Mesendoderm (in vitro differentiated cells): ENCODE data around the gene FNIP1.

ENCODE experiments used
- DNase-seq: peaks from one replicate; pipeline ENCODE4 v3.0.0; 2013
- H2AK5ac ChIP-seq: 2 replicates; pipeline ENCODE4 v1.6.1; 2013; ENCODE audit warnings: low read length, inconsistent platforms
- H2BK120ac ChIP-seq: 2 replicates; pipeline ENCODE4 v1.6.1; 2013; ENCODE audit warnings: low read depth, mild to moderate bottlenecking, low read length, moderate library complexity, mixed read lengths
- H2BK15ac ChIP-seq: replicated peaks from 2 replicates; pipeline ENCODE4 v1.6.1; 2013; ENCODE audit warnings: low read depth, mild to moderate bottlenecking, moderate library complexity
- H2BK5ac ChIP-seq: 2 replicates; pipeline ENCODE4 v1.6.1; 2013; ENCODE audit warnings: low read length, inconsistent platforms
- H3K18ac ChIP-seq: 2 replicates; pipeline ENCODE4 v1.6.1; 2013; ENCODE audit warnings: mild to moderate bottlenecking, low read length, mixed read lengths
- H3K23ac ChIP-seq: one replicate; pipeline ENCODE4 v1.6.1; 2013; ENCODE audit warnings: low read length
- H3K27ac ChIP-seq: 2 replicates; pipeline ENCODE4 v1.5.1; 2013; ENCODE audit warnings: low read depth, mild to moderate bottlenecking, inconsistent platforms, low read length, moderate library complexity
- H3K27me3 ChIP-seq: 2 replicates; pipeline ENCODE4 v1.6.1; 2013; ENCODE audit warnings: low read length, control low read depth, mild to moderate bottlenecking, inconsistent platforms; ENCODE audit not compliant: insufficient read depth, poor library complexity
- H3K36me3 ChIP-seq: 2 replicates; pipeline ENCODE4 v1.6.1; 2013; ENCODE audit warnings: low read length, inconsistent platforms; ENCODE audit not compliant: control insufficient read depth, insufficient read depth
- H3K4ac ChIP-seq: one replicate; pipeline ENCODE4 v1.6.1; 2013; ENCODE audit warnings: low read depth, mild to moderate bottlenecking, low read length, moderate library complexity
- H3K4me1 ChIP-seq: 2 replicates; pipeline ENCODE4 v1.6.1; 2013; ENCODE audit warnings: low read depth, low read length, inconsistent platforms; ENCODE audit not compliant: control insufficient read depth
- H3K4me2 ChIP-seq: 2 replicates; pipeline ENCODE4 v1.6.1; 2013; ENCODE audit warnings: low read length
- H3K4me3 ChIP-seq: 2 replicates; pipeline ENCODE4 v1.5.1; 2013; ENCODE audit warnings: mild to moderate bottlenecking, low read length
- H3K56ac ChIP-seq: one replicate; pipeline ENCODE4 v1.6.1; 2013; ENCODE audit warnings: low read length
- H3K79me1 ChIP-seq: 2 replicates; pipeline ENCODE4 v1.6.1; 2013; ENCODE audit warnings: low read length, inconsistent platforms
- H3K79me2 ChIP-seq: 2 replicates; pipeline ENCODE4 v1.6.1; 2013; ENCODE audit warnings: mild to moderate bottlenecking, low read length; ENCODE audit not compliant: control insufficient read depth, insufficient read depth
- H3K9ac ChIP-seq: 2 replicates; pipeline ENCODE4 v1.6.1; 2013; ENCODE audit warnings: low read length, inconsistent platforms
- H4K5ac ChIP-seq: one replicate; pipeline ENCODE4 v1.6.1; 2013; ENCODE audit warnings: low read length
- H4K8ac ChIP-seq: one replicate; pipeline ENCODE4 v1.6.1; 2013; ENCODE audit warnings: low read depth, mild to moderate bottlenecking, control low read depth, low read length, moderate library complexity
- WGBS: extraction: QIAGEN DNeasy Blood & Tissue Kit; methylation state at CpG from one replicate; pipeline ENCODE4 v1.1.7; 2013; ENCODE audit warnings: low lambda C conversion rate, missing lambda C conversion rate; ENCODE audit not compliant: insufficient coverage; ENCODE audit errors: extremely low coverage; 5-methylcytosine and 5-hydroxymethylcytosine counted together

Gene FNIP1

GRCh38 chr5:131640043-131640856 lies 156.6 kb downstream of the FNIP1 start:
- no peak overlapping the region for H3K27ac ChIP-seq
- no peak overlapping the region for H3K4me3 ChIP-seq
- peak; percentile 40 for DNase-seq
- H3K36me3 ChIP-seq, result no peaks in the 10 kb centered on the region
- no peak overlapping the region for H2BK5ac ChIP-seq
- no peak overlapping the region for H2AK5ac ChIP-seq
- no peak overlapping the region for H4K5ac ChIP-seq
- no peaks in the 10 kb centered on the region for H3K79me1 ChIP-seq
- H3K4me1 ChIP-seq, result no peaks in the 10 kb centered on the region
- H3K18ac ChIP-seq, result no peak overlapping the region
- H3K23ac ChIP-seq, result no peak overlapping the region
- no peak overlapping the region for H4K8ac ChIP-seq
- no peak overlapping the region for H3K4me2 ChIP-seq
- H3K56ac ChIP-seq, result no peak overlapping the region
- no peak overlapping the region for H2BK120ac ChIP-seq
- no peak overlapping the region for H2BK15ac ChIP-seq
- no peaks in the 10 kb centered on the region for H3K27me3 ChIP-seq
- 100% methylated on average over 1 of the region's 5 CpGs for WGBS
- H3K9ac ChIP-seq, result no peak overlapping the region
- H3K79me2 ChIP-seq, result no peaks in the 10 kb centered on the region
- H3K4ac ChIP-seq, result no peak overlapping the region

- Histone ChIP-seq H2BK15ac (no peak overlapping the region), H3K4ac (no peak overlapping the region), H3K79me1 (no peaks in the 10 kb centered on the region), H3K27me3 (no peaks in the 10 kb centered on the region), H3K23ac (no peak overlapping the region), H3K56ac (no peak overlapping the region), H3K79me2 (peaks cover 6% of the 10 kb centered on the region), H4K5ac (no peak overlapping the region), H3K27ac (no peak overlapping the region), H3K9ac (no peak overlapping the region), H3K4me3 (no peak overlapping the region), H2AK5ac (no peak overlapping the region), H3K18ac (no peak overlapping the region), H3K4me2 (no peak overlapping the region), H2BK5ac (no peak overlapping the region), H2BK120ac (no peak overlapping the region), H3K4me1 (no peaks in the 10 kb centered on the region), H3K36me3 (no peaks in the 10 kb centered on the region), H4K8ac (no peak overlapping the region)
- no peak for DNase-seq
Measured at GRCh38 chr5:131639148-131639547, 157.7 kb downstream of the FNIP1 start.

GRCh38 chr5:131637694-131638093 lies 159.1 kb downstream of the FNIP1 start:
- Histone ChIP-seq H3K79me2 (peaks cover 19% of the 10 kb centered on the region), H4K5ac (no peak overlapping the region), H2BK5ac (no peak overlapping the region), H3K27me3 (no peaks in the 10 kb centered on the region), H3K23ac (no peak overlapping the region), H2BK15ac (no peak overlapping the region), H3K9ac (no peak overlapping the region), H3K36me3 (no peaks in the 10 kb centered on the region), H3K79me1 (peaks cover 1% of the 10 kb centered on the region), H4K8ac (no peak overlapping the region), H3K4me3 (no peak overlapping the region), H3K18ac (no peak overlapping the region), H3K4me1 (peaks cover 1% of the 10 kb centered on the region), H3K56ac (no peak overlapping the region), H3K4me2 (no peak overlapping the region), H3K27ac (no peak overlapping the region), H2AK5ac (no peak overlapping the region), H2BK120ac (no peak overlapping the region), H3K4ac (no peak overlapping the region)
- no peak for DNase-seq
- no CpG with 5 or more reads among the region's 4 CpGs for WGBS

- Histone ChIP-seq H4K5ac (no peak overlapping the region), H3K56ac (peak overlapping the region; percentile 94), H3K23ac (peak overlapping the region; percentile 48), H3K4ac (peak overlapping the region; percentile 98), H3K36me3 (no peaks in the 10 kb centered on the region), H3K79me1 (peaks cover 3% of the 10 kb centered on the region), H3K18ac (peak overlapping the region; percentile 97), H3K4me1 (peaks cover 1% of the 10 kb centered on the region), H2BK5ac (no peak overlapping the region), H3K27me3 (no peaks in the 10 kb centered on the region), H3K79me2 (peaks cover 34% of the 10 kb centered on the region), H3K4me2 (peak overlapping the region; percentile 77), H2BK120ac (no peak overlapping the region), H3K4me3 (peak overlapping the region; percentile 62), H2BK15ac (no peak overlapping the region), H3K27ac (peak overlapping the region; percentile 97), H3K9ac (peak overlapping the region; percentile 73), H2AK5ac (no peak overlapping the region), H4K8ac (peak overlapping the region; percentile 81)
- DNase-seq, result no peak
- no CpG with 5 or more reads among the region's 24 CpGs for WGBS
Measured at GRCh38 chr5:131635684-131636572, 160.9 kb downstream of the FNIP1 start.

- Histone ChIP-seq H3K4me1 (peaks cover 1% of the 10 kb centered on the region), H3K79me1 (peaks cover 3% of the 10 kb centered on the region), H2BK5ac (peak within 1 kb of the TSS; percentile 76), H3K36me3 (no peaks in the 10 kb centered on the region), H3K27me3 (no peaks in the 10 kb centered on the region), H3K27ac (peak within 1 kb of the TSS; percentile 97), H2AK5ac (no peak within 1 kb of the TSS), H3K18ac (peak within 1 kb of the TSS; percentile 97), H3K4me3 (peak within 1 kb of the TSS; percentile 97), H3K9ac (peak within 1 kb of the TSS; percentile 96), H4K5ac (no peak within 1 kb of the TSS), H2BK15ac (no peak within 1 kb of the TSS), H2BK120ac (no peak within 1 kb of the TSS), H3K4me2 (peak within 1 kb of the TSS; percentile 77), H3K4ac (peak within 1 kb of the TSS; percentile 98), H3K79me2 (peaks cover 41% of the 10 kb centered on the region), H4K8ac (peak within 1 kb of the TSS; percentile 60), H3K56ac (peak within 1 kb of the TSS; percentile 99), H3K23ac (peak within 1 kb of the TSS; percentile 61)
- WGBS, result no CpG with 5 or more reads among the region's 55 CpGs
- DNase-seq, result peak; percentile 100
Measured at GRCh38 chr5:131634996-131635683, 161.7 kb downstream of the FNIP1 start, which contains the start of gene RAPGEF6. Gene RAPGEF6, minus strand, starts transcription at chr5:131635229. Its CDS starts 199 bp downstream, at chr5:131635030.
